H1 (cell line): ENCODE data around the gene ZSCAN5A. TPM values are rescaled to one million over a fixed set of nuclear protein-coding genes. Genes with fewer than 3 reads are reported as not detected.

Experiments used
- CTCF ChIA-PET: fragments of 300-600 bp; sonication (Branson Sonifier 250); formaldehyde crosslinking; loops from one replicate; lab custom pipeline; 2021; ENCODE audit not compliant: partially characterized antibody; lab: Charles Lee
- POLR2A ChIA-PET: fragments of 300-600 bp; sonication (Branson Sonifier 250); formaldehyde crosslinking; loops from one replicate; lab custom pipeline; 2021; ENCODE audit warnings: inconsistent platforms; ENCODE audit not compliant: partially characterized antibody; lab: Charles Lee
- DNase-seq, 2 experiments: peaks; one replicate each; pipeline versions ENCODE4 v3.0.0 to v3.0.0-alpha.2; 2010 to 2022; ENCODE audit warnings: low spot score in 2 of 2, low read depth in 1 of 2, mixed read lengths in 1 of 2
- FAIRE-seq: peaks from 2 replicates; lab custom pipeline; 2011; peaks lifted over from hg19 to GRCh38; lab: Jason Lieb, UNC
- H2AFZ ChIP-seq: 2 replicates; pipeline ENCODE4 v1.8.1; 2012; ENCODE audit warnings: low read length, inconsistent platforms
- H2AK5ac ChIP-seq: 2 replicates; pipeline ENCODE4 v1.6.1; 2013; ENCODE audit warnings: low read depth, low read length
- H2BK120ac ChIP-seq: replicated peaks from 2 replicates; pipeline ENCODE3; 2013; ENCODE audit warnings: low read depth, low read length, inconsistent platforms
- H2BK12ac ChIP-seq: 2 replicates; pipeline ENCODE4 v1.6.1; 2013; ENCODE audit warnings: low read depth, low read length
- H2BK15ac ChIP-seq: 2 replicates; pipeline ENCODE4 v1.6.1; 2013; ENCODE audit warnings: low read length
- H2BK20ac ChIP-seq: 2 replicates; pipeline ENCODE4 v1.6.1; 2013; ENCODE audit warnings: low read length
- H2BK5ac ChIP-seq: 2 replicates; pipeline ENCODE4 v1.6.1; 2013; ENCODE audit warnings: low read depth, low read length
- H3K14ac ChIP-seq: 2 replicates; pipeline ENCODE4 v1.6.1; 2013; ENCODE audit warnings: inconsistent platforms; ENCODE audit not compliant: insufficient read length
- H3K18ac ChIP-seq: 2 replicates; pipeline ENCODE4 v1.6.1; 2013; ENCODE audit warnings: low read length; ENCODE audit errors: extremely low read depth
- H3K23ac ChIP-seq: 2 replicates; pipeline ENCODE4 v1.6.1; 2013; ENCODE audit warnings: inconsistent platforms; ENCODE audit not compliant: insufficient read length
- H3K23me2 ChIP-seq: 2 replicates; pipeline ENCODE4 v1.6.1; 2013; ENCODE audit warnings: low read depth, low read length
- H3K27ac ChIP-seq: 2 replicates; pipeline ENCODE4 v1.6.1; 2011; ENCODE audit warnings: low read depth, low read length, inconsistent platforms
- H3K27me3 ChIP-seq, 4 experiments: replicated peaks in 1 of 4; 1 replicate in 1 of 4; 2 replicates in 3 of 4; pipeline versions ENCODE4 v1.6.1 to v1.8.1; 2011 to 2013; ENCODE audit warnings: low read length in 3 of 4, mild to moderate bottlenecking in 3 of 4, inconsistent platforms in 2 of 4, mixed read lengths in 2 of 4, moderate library complexity in 1 of 4; ENCODE audit not compliant: control insufficient read depth in 3 of 4, insufficient read depth in 3 of 4; ENCODE audit errors: extremely low read depth in 1 of 4
- H3K36me3 ChIP-seq, 4 experiments: 2 replicates each; pipeline versions ENCODE4 v1.6.1 to v1.8.1; 2011 to 2013; ENCODE audit warnings: mild to moderate bottlenecking in 4 of 4, low read length in 3 of 4, moderate library complexity in 2 of 4, control low read depth in 1 of 4, inconsistent platforms in 1 of 4; ENCODE audit not compliant: insufficient read depth in 4 of 4, control insufficient read depth in 2 of 4
- H3K4ac ChIP-seq: replicated peaks from 2 replicates; pipeline ENCODE3; 2013; ENCODE audit warnings: low read length, low read depth, mixed read lengths, inconsistent platforms; ENCODE audit not compliant: insufficient read length
- H3K4me1 ChIP-seq, 4 experiments: replicated peaks in 1 of 4; 1 replicate in 1 of 4; 2 replicates in 3 of 4; pipeline versions ENCODE4 v1.6.1 to v1.8.1; 2011 to 2013; ENCODE audit warnings: low read length in 3 of 4, inconsistent platforms in 2 of 4, mixed read lengths in 1 of 4; ENCODE audit not compliant: insufficient read depth in 4 of 4, control insufficient read depth in 3 of 4
- H3K4me2 ChIP-seq, 2 experiments: 2 replicates each; pipeline versions ENCODE4 v1.6.1 to v1.8.1; 2011 to 2013; ENCODE audit warnings: low read depth in 2 of 2, low read length in 2 of 2, control low read depth in 1 of 2, inconsistent platforms in 1 of 2, mild to moderate bottlenecking in 1 of 2; ENCODE audit not compliant: insufficient read depth in 1 of 2
- H3K4me3 ChIP-seq, 4 experiments: fragments of 200-600, 300-600 bp in 1 of 4; sonication (generic), shearing (Covaris generic), sonication (Bioruptor Twin) in 1 of 4; 2 replicates each; pipeline versions ENCODE4 v1.5.1 to v1.8.1; 2011 to 2016; ENCODE audit warnings: low read length in 4 of 4, low read depth in 3 of 4, control low read depth in 2 of 4, inconsistent platforms in 2 of 4, mild to moderate bottlenecking in 2 of 4, mixed read lengths in 1 of 4, moderate library complexity in 1 of 4; ENCODE audit not compliant: insufficient read depth in 2 of 4; ENCODE audit errors: extremely low read depth in 1 of 4
- H3K56ac ChIP-seq: replicated peaks from 2 replicates; pipeline ENCODE3; 2013; ENCODE audit warnings: low read depth, mild to moderate bottlenecking, mixed read lengths, low read length, inconsistent platforms; ENCODE audit not compliant: insufficient read length
- H3K79me1 ChIP-seq: 2 replicates; pipeline ENCODE4 v1.6.1; 2013; ENCODE audit warnings: low read depth, low read length, control low read depth
- H3K79me2 ChIP-seq, 2 experiments: 2 replicates each; pipeline versions ENCODE4 v1.6.1 to v1.8.1; 2012 to 2013; ENCODE audit warnings: low read length in 2 of 2, mild to moderate bottlenecking in 2 of 2, inconsistent platforms in 1 of 2; ENCODE audit not compliant: insufficient read depth in 2 of 2, control insufficient read depth in 1 of 2
- H3K9ac ChIP-seq, 4 experiments: replicated peaks in 1 of 4; 1 replicate in 1 of 4; 2 replicates in 3 of 4; pipeline versions ENCODE4 v1.6.1 to v1.8.1; 2011 to 2013; ENCODE audit warnings: low read depth in 3 of 4, low read length in 3 of 4, control low read depth in 2 of 4, mild to moderate bottlenecking in 2 of 4, moderate library complexity in 2 of 4, inconsistent platforms in 1 of 4; ENCODE audit errors: extremely low read depth in 1 of 4
- H3K9me3 ChIP-seq, 2 experiments: 2 replicates each; pipeline versions ENCODE4 v1.6.1 to v1.8.1; 2012 to 2013; ENCODE audit warnings: mild to moderate bottlenecking in 2 of 2, moderate library complexity in 2 of 2, control low read depth in 1 of 2, inconsistent platforms in 1 of 2, low read depth in 1 of 2, low read length in 1 of 2, mixed read lengths in 1 of 2; ENCODE audit not compliant: insufficient read depth in 2 of 2
- H4K20me1 ChIP-seq, 2 experiments: replicated peaks in 1 of 2; 2 replicates each; pipeline versions ENCODE3 to v1.8.1; 2011 to 2013; ENCODE audit warnings: inconsistent platforms in 2 of 2, low read length in 2 of 2, mild to moderate bottlenecking in 1 of 2; ENCODE audit not compliant: insufficient read depth in 2 of 2, control insufficient read depth in 1 of 2
- H4K5ac ChIP-seq: 2 replicates; pipeline ENCODE4 v1.6.1; 2013; ENCODE audit warnings: low read length, low read depth, mixed read lengths, inconsistent platforms; ENCODE audit not compliant: insufficient read length
- H4K8ac ChIP-seq: 2 replicates; pipeline ENCODE4 v1.8.0; 2013; ENCODE audit warnings: mild to moderate bottlenecking, moderate library complexity, low read length, inconsistent platforms; ENCODE audit not compliant: insufficient read depth; ENCODE audit errors: extremely low read depth
- H4K91ac ChIP-seq: replicated peaks from 2 replicates; pipeline ENCODE3; 2013; ENCODE audit warnings: low read length, mixed read lengths, inconsistent platforms; ENCODE audit not compliant: insufficient read length
- CREB1 ChIP-seq: IDR thresholded peaks from 2 replicates; pipeline ENCODE4 v1.6.1; 2012; ENCODE audit warnings: inconsistent platforms
- EGR1 ChIP-seq: IDR thresholded peaks from 2 replicates; pipeline ENCODE4 v1.6.1; 2011; ENCODE audit warnings: low read depth, low read length, borderline replicate concordance
- JUND ChIP-seq: IDR thresholded peaks from 2 replicates; pipeline ENCODE4 v1.6.1; 2011; ENCODE audit warnings: mild to moderate bottlenecking, improper control_type of control experiment, low read length
- KDM1A ChIP-seq: fragments of 200-600, 300-600 bp; sonication (generic); IDR thresholded peaks from 2 replicates; pipeline ENCODE4 v1.7.1; 2016; ENCODE audit warnings: mild to moderate bottlenecking, low read length, borderline replicate concordance
- NRF1 ChIP-seq: IDR thresholded peaks from 2 replicates; pipeline ENCODE4 v1.6.1; 2011; ENCODE audit warnings: mild to moderate bottlenecking, low read depth, low read length, improper control_type of control experiment
- POLR2A ChIP-seq, 2 experiments: IDR thresholded peaks; 1 replicate in 1 of 2; 2 replicates in 1 of 2; pipeline ENCODE4 v1.6.1; 2011; ENCODE audit warnings: low read depth in 2 of 2, low read length in 2 of 2, mild to moderate bottlenecking in 2 of 2; ENCODE audit errors: control extremely low read depth in 1 of 2
- SUZ12 ChIP-seq: fragments of 200-600 bp; sonication (generic); IDR thresholded peaks from 2 replicates; pipeline ENCODE4 v1.6.1; 2012; ENCODE audit warnings: mild to moderate bottlenecking, inconsistent platforms, low read length, moderate library complexity, mixed read lengths
- TEAD4 ChIP-seq: IDR thresholded peaks from 2 replicates; pipeline ENCODE4 v1.6.1; 2012; ENCODE audit warnings: low read depth, low read length, inconsistent platforms, mixed read lengths
- ZNF274 ChIP-seq: IDR thresholded peaks from 2 replicates; pipeline ENCODE4 v1.7.0; 2012; ENCODE audit warnings: low read length, borderline replicate concordance; ENCODE audit errors: extremely low read depth
- WGBS, 2 experiments: shearing (Covaris generic) in 1 of 2; methylation state at CpG; one replicate each; pipeline versions ENCODE4 v1.1.6 to v1.1.7; 2013 to 2015; ENCODE audit warnings: low lambda C conversion rate in 2 of 2, mixed read lengths in 2 of 2, inconsistent platforms in 1 of 2, low coverage in 1 of 2, missing lambda C conversion rate in 1 of 2; ENCODE audit not compliant: insufficient replicate concordance in 2 of 2, insufficient coverage in 1 of 2, insufficient read length in 1 of 2; ENCODE audit errors: extremely low coverage in 1 of 2, missing lambda C conversion rate in 1 of 2; 5-methylcytosine and 5-hydroxymethylcytosine counted together
- polyA plus RNA-seq, 7 experiments: library from polyadenylated mRNA; depleted of rRNA in 3 of 7; stranded (reverse) in 5 of 7; unstranded in 2 of 7; fragments of >200 nt in 5 of 7; fragments of 200-250 nt in 2 of 7; gene quantifications; 1 replicate in 5 of 7; 2 replicates in 1 of 7; 4 replicates in 1 of 7; pipeline versions ENCODE4 v1.2.1 to v1.2.3, GENCODE V29; 2011 to 2013; ENCODE audit warnings: missing spikeins in 2 of 7, mixed read lengths in 2 of 7
- total RNA-seq: library from RNA; stranded (reverse); fragmentation: NEBNext Ultra II Directional; extraction: Animal tissue kit (Norgen Biotek cat#: 25700); gene quantifications from 2 replicates; pipeline ENCODE4 v1.2.1, GENCODE V29; 2021
- TF ChIP-seq, protein P1 (sequence below): IDR thresholded peaks from 2 replicates; pipeline ENCODE4 v1.6.1; 2011; ENCODE audit warnings: low read length, improper control_type of control experiment

ZSCAN5A gene
- total and polyA plus RNA-seq, 2 of the 8 experiments (the other 6 are each of a cell fraction or from before 2014, with no cell fraction given): 8.6 to 11.0 TPM

DNA sequence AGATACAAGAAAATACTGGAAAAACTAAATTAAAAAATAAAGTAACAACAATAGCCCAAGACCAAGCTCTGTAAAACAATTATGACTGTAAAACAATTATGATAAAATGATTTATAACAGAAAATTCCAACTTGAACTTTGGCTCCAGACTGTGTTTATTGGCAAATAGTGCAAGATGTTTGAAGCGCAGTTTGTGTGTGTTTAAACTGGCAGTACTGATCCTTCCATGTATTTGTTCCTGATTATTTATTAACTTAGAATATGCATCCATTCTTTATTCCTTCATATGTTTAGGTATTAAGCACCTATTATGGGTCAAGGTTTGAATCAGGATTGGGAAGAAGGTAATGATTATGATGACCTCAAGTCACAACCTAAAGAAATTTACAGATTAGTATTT, 40.9 kb upstream of the ZSCAN5A start:
- POLR2A ChIA-PET: no interaction called here
- no peak for FAIRE-seq

More for the DNA sequence above, 40.9 kb upstream of the ZSCAN5A start:
- CTCF ChIA-PET: interaction anchor here (1.0 to 1.5 kb wide), 5 partner anchors 12 to 793 kb away, joined by 3 read pairs; partner anchors contain the start of gene ZNF582
- no peaks in the 10 kb centered on the region for H3K79me1 ChIP-seq
- H2AFZ ChIP-seq: no peak overlapping the region
- H3K14ac ChIP-seq: no peak overlapping the region
- no peak overlapping the region for H3K23ac ChIP-seq
- no peak overlapping the region for H3K18ac ChIP-seq
- H3K79me2 ChIP-seq: no peaks in the 10 kb centered on the region
- peaks cover 0 to 1% (median 0%) of the 10 kb centered on the region in 4 experiments; a peak in 2 of 7 replicates for H3K4me1 ChIP-seq
- no peak overlapping the region for H3K4ac ChIP-seq
- H4K91ac ChIP-seq: no peak overlapping the region
- H3K4me2 ChIP-seq: no peak overlapping the region
- H3K27ac ChIP-seq: no peak overlapping the region
- H2AK5ac ChIP-seq: no peak overlapping the region
- no peak overlapping the region for H3K9ac ChIP-seq
- H4K5ac ChIP-seq: no peak overlapping the region
- DNase-seq: no peak
- no peak overlapping the region for H2BK12ac ChIP-seq
- no peaks in the 10 kb centered on the region for H3K23me2 ChIP-seq
- TF ChIP-seq, protein P1, sequence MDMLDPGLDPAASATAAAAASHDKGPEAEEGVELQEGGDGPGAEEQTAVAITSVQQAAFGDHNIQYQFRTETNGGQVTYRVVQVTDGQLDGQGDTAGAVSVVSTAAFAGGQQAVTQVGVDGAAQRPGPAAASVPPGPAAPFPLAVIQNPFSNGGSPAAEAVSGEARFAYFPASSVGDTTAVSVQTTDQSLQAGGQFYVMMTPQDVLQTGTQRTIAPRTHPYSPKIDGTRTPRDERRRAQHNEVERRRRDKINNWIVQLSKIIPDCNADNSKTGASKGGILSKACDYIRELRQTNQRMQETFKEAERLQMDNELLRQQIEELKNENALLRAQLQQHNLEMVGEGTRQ: no peak
- TF ChIP-seq SUZ12 (no peak), NRF1 (no peak), TEAD4 (no peak), POLR2A (IDR thresholded peaks at IDR 0.05; ENCODE audit: control extremely low read depth in 1 of 2, low read depth in 2 of 2, low read length in 2 of 2) (no peak), CREB1 (no peak), ZNF274 (no peak), EGR1 (no peak), KDM1A (no peak), JUND (no peak)
- H2BK15ac ChIP-seq: no peak overlapping the region
- 100% methylated on average over 1 of the region's 1 CpG; no CpG with 5 or more reads in 1 of the 2 experiments for WGBS, 2 experiments
- no peaks in the 10 kb centered on the region for H3K27me3 ChIP-seq
- H3K9me3 ChIP-seq: no peaks in the 10 kb centered on the region
- no peak overlapping the region for H3K56ac ChIP-seq
- no peak overlapping the region for H2BK120ac ChIP-seq
- H3K36me3 ChIP-seq: no peaks in the 10 kb centered on the region
- no peak overlapping the region for H2BK20ac ChIP-seq
- no peak overlapping the region for H4K8ac ChIP-seq
- no peak overlapping the region for H2BK5ac ChIP-seq
- no peaks in the 10 kb centered on the region for H4K20me1 ChIP-seq
- H3K4me3 ChIP-seq: no peak overlapping the region
